Measurements from ENCODE around the gene FAM174A.
"Not testable (repeated sequence)": the region's sequence is repeated elsewhere in the genome, so short reads cannot be mapped to it uniquely, and the experiment has no call there.

FAM174A gene

DNA sequence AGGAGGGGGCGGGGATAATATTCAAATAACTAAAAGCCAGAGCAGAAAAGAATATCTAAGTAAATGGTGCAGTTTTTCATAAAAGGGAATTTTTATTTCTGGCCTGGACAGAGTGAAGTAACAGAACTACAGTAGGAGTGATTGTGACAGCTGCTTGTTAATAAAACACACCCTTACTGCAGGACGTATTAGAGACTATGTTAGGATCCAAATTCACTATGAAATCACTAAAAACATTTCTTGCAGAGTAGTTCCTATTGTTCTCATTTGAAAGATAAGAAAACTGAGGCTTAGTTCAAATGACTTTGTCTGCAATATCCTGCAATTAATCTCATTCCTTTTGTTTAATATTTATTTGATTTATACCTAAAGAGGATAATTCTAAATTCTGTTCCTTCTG is 39.5 kb downstream of the FAM174A start:
- in situ Hi-C loops (cut with HindIII; ENCODE audit: low sequenced_read_pairs): no loop called here

- in situ Hi-C loops (cut with HindIII; ENCODE audit: low sequenced_read_pairs): no loop called here
Observed at GRCh38 chr5:100575815-100576214, 40.6 kb downstream of the FAM174A start.

DNA sequence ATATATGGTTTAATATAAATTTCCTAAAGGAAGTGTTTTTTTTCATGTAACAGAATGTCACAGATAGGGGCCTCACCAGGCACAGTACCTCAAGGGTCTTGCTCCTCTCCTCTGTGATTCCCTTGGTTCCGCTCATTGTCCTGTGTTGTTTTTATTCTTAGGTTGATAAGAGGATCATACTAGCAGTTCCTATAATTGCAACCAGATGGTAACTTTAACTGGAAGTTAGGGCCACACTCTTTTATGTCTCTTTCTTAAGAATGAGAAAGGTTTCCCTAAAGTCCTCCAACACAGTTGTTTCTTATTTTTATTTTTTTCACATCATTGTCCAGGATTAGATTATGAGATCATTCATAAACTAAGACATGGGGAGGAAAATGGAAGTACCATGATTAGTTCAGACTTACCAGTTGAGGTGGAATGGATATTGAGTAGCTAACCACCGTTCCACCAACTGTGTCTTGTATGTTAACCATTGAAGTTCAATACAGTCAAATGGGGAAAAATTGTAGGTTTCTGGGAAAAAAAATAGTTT is 41.1 kb downstream of the FAM174A start:
- in situ Hi-C loops (cut with HindIII; ENCODE audit: low sequenced_read_pairs): no loop called here

GRCh38 chr5:100577506-100577905 is 42.3 kb downstream of the FAM174A start:
- in situ Hi-C loops (cut with HindIII; ENCODE audit: low sequenced_read_pairs): no loop called here

DNA sequence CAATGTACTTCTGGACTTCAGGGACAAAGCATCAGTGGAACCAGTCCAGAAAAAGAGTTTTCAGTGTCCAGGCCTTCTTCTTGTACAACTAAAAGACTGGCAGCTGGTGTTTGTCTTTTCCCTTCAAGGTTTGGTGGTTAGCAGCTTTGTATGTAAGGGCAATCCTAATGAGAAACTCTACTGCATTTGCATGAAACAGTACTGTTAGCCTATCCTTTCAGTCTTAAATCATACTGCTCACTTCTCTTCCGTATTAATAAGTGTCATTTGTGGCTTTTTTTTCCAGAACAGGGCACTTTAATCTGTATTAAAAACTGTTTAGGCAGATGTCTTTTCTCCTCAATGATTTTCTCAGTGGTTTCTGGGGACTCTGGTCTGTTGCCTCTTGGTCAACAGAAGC is 48.9 kb downstream of the FAM174A start:
- in situ Hi-C loops (cut with HindIII; ENCODE audit: low sequenced_read_pairs): no loop called here

DNA sequence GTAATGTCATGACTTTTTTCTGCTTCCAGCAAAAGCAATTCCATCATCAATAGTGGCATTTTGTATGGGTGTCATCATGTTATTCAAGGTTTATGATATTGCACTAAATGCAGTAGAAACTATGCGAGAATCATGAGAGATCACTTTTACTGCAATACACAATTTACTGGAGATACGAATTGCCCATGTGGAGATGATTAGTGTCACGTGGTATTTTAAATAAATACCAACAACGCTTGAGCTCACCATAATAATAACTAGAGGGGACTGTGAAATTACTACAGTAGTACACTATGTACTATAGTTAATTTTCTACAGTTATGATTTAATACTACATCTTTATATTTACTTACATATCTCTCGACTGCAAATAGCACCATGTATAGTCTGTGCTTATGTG is 49.7 kb downstream of the FAM174A start:
- in situ Hi-C loops (cut with HindIII; ENCODE audit: low sequenced_read_pairs): no loop called here

DNA sequence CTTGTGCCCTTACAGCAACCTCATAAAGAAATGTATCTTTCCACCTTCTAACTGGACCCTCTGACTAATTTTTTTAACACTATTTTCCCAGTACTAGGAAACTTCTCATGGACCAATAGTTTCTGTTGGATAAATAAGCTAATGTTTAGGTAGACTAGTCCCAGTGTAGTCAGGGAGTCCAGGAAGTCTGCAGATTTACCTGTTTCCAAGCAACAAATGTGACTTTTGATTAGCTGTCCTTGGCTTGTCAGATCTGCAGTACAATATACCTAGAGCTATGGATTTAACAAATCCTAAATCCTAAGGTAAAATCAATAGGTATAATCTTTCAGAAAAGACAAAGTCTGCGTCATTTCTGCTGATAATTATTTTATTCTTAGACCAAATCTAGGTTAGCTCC is 55.7 kb downstream of the FAM174A start:
- in situ Hi-C loops (cut with HindIII; ENCODE audit: low sequenced_read_pairs): no loop called here

DNA sequence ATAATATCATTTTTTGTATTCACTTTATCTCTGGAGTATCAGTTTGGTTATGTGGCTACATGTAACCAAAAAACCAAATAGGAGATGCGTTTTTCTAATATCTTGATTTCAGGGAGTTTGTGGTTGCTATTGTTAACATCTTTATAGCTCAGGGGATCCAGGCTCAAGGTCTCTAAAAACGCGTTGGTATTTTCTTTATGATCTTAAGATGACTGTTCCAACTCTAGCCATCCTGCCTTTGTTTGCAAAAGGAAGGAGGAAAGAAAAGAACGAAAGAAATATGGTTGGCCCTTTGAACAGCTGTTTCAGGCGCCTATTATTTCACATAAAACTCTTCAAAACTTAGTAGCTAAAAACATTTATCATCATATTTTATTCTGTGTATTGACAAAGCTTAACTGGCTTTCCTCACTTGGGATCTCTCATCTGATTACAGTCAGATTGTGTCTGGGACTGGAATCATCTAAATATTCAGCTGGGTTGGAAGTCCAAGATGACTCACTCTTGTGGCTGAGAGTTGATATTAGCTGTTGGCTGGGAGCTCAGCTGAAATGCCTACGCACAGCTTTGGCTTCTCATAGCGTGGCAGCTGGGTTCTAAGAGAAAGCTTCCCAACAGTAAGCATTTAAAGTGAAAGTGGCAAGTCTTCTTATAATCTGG is 60.1 kb downstream of the FAM174A start:
- in situ Hi-C loops (cut with HindIII; ENCODE audit: low sequenced_read_pairs): no loop called here

- in situ Hi-C loops (cut with HindIII; ENCODE audit: low sequenced_read_pairs): no loop called here
Observed at GRCh38 chr5:100595812-100596173, 60.6 kb downstream of the FAM174A start.

GRCh38 chr5:100598446-100598845 is 63.3 kb downstream of the FAM174A start:
- in situ Hi-C loops (cut with HindIII; ENCODE audit: low sequenced_read_pairs): no loop called here

- in situ Hi-C loops (cut with HindIII; ENCODE audit: low sequenced_read_pairs): no loop called here
Observed at GRCh38 chr5:100600298-100600994, 65.3 kb downstream of the FAM174A start.

- in situ Hi-C loops (cut with HindIII; ENCODE audit: low sequenced_read_pairs): no loop called here
Observed at GRCh38 chr5:100603141-100603540, 68.0 kb downstream of the FAM174A start.

DNA sequence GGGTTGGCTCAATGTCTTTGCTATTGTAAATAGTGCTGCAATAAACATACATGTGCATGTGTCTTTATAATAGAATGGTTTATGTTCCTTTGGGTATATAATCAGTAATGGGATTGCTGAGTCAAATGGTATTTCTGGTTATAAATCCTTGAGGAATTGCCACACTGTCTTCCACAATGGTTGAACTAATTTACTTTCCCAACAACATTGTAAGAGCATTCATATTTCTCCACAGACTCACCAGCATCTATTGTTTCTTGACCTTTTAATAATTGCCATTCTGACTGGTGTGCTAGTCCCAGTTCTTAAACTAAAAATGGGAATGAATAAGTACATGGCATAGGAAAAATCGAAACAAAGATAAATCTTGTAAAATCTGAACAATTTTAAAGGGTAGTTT is 68.8 kb downstream of the FAM174A start:
- in situ Hi-C loops (cut with HindIII; ENCODE audit: low sequenced_read_pairs): not testable (repeated sequence)

DNA sequence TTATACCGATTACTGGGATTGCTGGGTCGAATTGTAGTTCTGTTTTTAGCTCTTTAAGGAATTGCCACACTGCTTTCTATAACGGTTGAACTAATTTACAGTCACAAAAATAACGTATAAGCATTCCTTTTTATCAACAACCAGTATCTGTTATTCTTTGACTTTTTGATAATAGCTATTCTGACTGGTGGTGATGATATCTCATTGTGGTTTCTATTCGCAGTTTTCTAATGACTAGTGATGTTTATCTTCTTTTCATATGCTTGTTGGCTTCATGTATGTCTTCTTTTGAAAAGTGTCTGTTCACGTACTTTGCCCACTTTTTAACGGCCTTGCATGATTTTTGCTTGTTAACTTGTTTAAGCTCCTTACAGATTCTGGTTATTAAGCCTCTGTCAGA is 74.4 kb downstream of the FAM174A start:
- in situ Hi-C loops (cut with HindIII; ENCODE audit: low sequenced_read_pairs): no loop called here

DNA sequence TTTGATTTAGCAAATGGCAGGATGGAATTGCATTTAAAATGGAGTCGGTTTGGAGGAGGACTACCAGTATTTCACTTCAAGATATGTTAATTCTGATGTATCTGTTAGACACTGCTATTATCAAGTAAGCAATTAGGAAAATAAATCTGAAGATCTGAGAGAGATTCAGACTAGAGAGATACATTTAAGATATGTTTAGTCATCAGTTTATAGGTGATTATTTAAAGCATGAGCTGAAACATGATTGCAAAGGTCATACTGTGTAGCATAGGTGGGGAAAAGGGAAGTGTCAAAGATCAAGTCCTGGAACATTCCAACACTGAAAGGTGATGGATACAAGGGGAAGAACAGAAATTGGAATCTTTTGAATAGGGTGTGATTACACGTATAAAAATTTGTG is 79.1 kb downstream of the FAM174A start:
- in situ Hi-C loops (cut with HindIII; ENCODE audit: low sequenced_read_pairs): no loop called here

GRCh38 chr5:100615362-100615761 is 80.2 kb downstream of the FAM174A start:
- in situ Hi-C loops (cut with HindIII; ENCODE audit: low sequenced_read_pairs): no loop called here

GRCh38 chr5:100616291-100616690 is 81.1 kb downstream of the FAM174A start:
- in situ Hi-C loops (cut with HindIII; ENCODE audit: low sequenced_read_pairs): no loop called here

- in situ Hi-C loops (cut with HindIII; ENCODE audit: low sequenced_read_pairs): no loop called here
Observed at GRCh38 chr5:100616981-100617380, 81.8 kb downstream of the FAM174A start.

DNA sequence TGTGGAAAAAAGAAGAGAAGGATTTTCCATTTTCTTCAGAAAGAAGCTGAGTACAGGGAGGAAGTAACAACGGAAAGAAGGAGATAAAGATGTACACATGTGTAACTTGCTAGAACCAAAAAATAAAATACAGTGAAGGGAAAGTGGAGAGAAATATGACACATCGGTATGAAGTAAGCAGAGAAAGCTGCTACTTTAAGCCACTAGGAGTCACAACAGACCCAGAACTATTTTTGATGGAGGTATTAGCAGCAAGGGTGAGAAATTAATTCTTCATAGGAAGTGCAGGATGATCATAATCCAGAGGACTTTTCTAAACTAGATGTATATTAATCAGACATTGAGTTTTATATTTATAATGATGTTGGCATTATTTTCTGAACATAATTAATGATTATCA is 88.5 kb downstream of the FAM174A start:
- in situ Hi-C loops (cut with HindIII; ENCODE audit: low sequenced_read_pairs): no loop called here

- in situ Hi-C loops (cut with HindIII; ENCODE audit: low sequenced_read_pairs): no loop called here
Observed at GRCh38 chr5:100634937-100635534, 99.9 kb downstream of the FAM174A start.
